ENCODE measurements around the gene CELF2. TPM values are rescaled to one million over a fixed set of nuclear protein-coding genes. Genes with fewer than 3 reads are reported as not detected.

The CELF2 gene
- total RNA-seq, 1 experiment from 2014 or later: 28.7 TPM

DNA sequence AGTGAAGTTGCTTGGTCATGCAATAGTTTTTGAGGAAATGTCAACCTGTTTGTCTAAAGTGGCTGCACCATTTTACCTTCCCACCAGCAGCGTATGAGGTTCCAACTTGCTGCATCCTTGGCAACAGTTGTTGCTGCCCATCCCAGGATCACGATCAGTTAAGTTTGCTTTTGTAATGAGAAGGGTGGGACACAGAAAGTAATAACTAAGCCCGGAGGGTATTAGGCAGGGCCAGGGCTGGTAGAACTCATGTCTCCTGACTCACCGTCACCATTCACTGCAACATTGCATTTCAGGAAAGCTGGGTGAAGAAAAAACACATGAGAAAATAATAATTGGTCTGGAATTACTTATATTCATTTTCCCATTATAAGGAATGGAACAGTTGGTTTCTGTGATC lies 25.4 kb downstream of the CELF2 start:
- H3T11ph ChIP-seq (ENCODE audit: low read length): no peak overlapping the region
- no peak overlapping the region for H3K9ac ChIP-seq (ENCODE audit: extremely low read depth, insufficient read length, low read length)

More for the DNA sequence above, 25.4 kb downstream of the CELF2 start:
- Histone ChIP-seq H2BK12ac (ENCODE audit: insufficient read length, low read depth, low read length) (no peak overlapping the region), H3K18ac (ENCODE audit: insufficient read length, low read depth, low read length) (no peak overlapping the region), H3K4me2 (ENCODE audit: insufficient read depth, insufficient read length, low read length) (no peak overlapping the region), H2BK5ac (ENCODE audit: insufficient read length, low read length) (no peak overlapping the region), H3K79me2 (ENCODE audit: insufficient read depth, low read length) (peaks cover 2% of the 10 kb centered on the region; the same call in 1 of the 2 replicates), H3K23ac (ENCODE audit: insufficient read length, low read depth, low read length) (no peak overlapping the region), H3K9me3 (ENCODE audit: control insufficient read depth, low read depth, low read length) (no peaks in the 10 kb centered on the region), H2AFZ (ENCODE audit: low read length) (no peak overlapping the region), H3K27ac (ENCODE audit: insufficient read length, low read depth, low read length) (no peak overlapping the region), H4K8ac (replicated peaks; ENCODE audit: insufficient read length, low read depth, low read length) (no peak overlapping the region), H2BK20ac (ENCODE audit: low read depth, low read length, poor library complexity, severe bottlenecking) (no peak overlapping the region), H3K4me1 (ENCODE audit: insufficient read depth, low read length) (no peaks in the 10 kb centered on the region), H2BK15ac (ENCODE audit: low read depth, low read length) (no peak overlapping the region), H4K5ac (ENCODE audit: insufficient read length, low read depth, low read length) (no peak overlapping the region), H3K23me2 (ENCODE audit: insufficient read length, low read depth, low read length, poor library complexity, severe bottlenecking) (no peaks in the 10 kb centered on the region), H3K4ac (ENCODE audit: low read depth, low read length) (no peak overlapping the region), H3K79me1 (ENCODE audit: insufficient read depth, low read depth, low read length, poor library complexity, severe bottlenecking) (no peaks in the 10 kb centered on the region), H2BK120ac (ENCODE audit: low read depth, low read length, poor library complexity, severe bottlenecking) (no peak overlapping the region), H3K27me3 (ENCODE audit: insufficient read depth, low read length) (no peaks in the 10 kb centered on the region), H2AK5ac (ENCODE audit: insufficient read length, low read length) (no peak overlapping the region), H3K56ac (ENCODE audit: insufficient read length, low read depth, low read length) (no peak overlapping the region), H3K14ac (ENCODE audit: insufficient read depth, low read length) (no peak overlapping the region), H4K20me1 (ENCODE audit: control insufficient read depth, insufficient read depth, insufficient read length) (no peaks in the 10 kb centered on the region), H4K91ac (ENCODE audit: insufficient read length, low read depth, low read length) (no peak overlapping the region)
- WGBS (ENCODE audit: extremely low coverage, insufficient read length, low lambda C conversion rate): no CpG with 5 or more reads among the region's 4 CpGs
- H3K9me3 Mint-ChIP-seq: no peaks in the 10 kb centered on the region
- peaks cover 26 to 29% of the 10 kb centered on the region in 2 experiments for H3K4me1 Mint-ChIP-seq
- no peaks in the 10 kb centered on the region; a peak in 1 of 7 replicates for H3K36me3 Mint-ChIP-seq (ENCODE audit: insufficient read depth in 1 of 3, low read depth in 3 of 3)
- TF ChIP-seq, protein P1, sequence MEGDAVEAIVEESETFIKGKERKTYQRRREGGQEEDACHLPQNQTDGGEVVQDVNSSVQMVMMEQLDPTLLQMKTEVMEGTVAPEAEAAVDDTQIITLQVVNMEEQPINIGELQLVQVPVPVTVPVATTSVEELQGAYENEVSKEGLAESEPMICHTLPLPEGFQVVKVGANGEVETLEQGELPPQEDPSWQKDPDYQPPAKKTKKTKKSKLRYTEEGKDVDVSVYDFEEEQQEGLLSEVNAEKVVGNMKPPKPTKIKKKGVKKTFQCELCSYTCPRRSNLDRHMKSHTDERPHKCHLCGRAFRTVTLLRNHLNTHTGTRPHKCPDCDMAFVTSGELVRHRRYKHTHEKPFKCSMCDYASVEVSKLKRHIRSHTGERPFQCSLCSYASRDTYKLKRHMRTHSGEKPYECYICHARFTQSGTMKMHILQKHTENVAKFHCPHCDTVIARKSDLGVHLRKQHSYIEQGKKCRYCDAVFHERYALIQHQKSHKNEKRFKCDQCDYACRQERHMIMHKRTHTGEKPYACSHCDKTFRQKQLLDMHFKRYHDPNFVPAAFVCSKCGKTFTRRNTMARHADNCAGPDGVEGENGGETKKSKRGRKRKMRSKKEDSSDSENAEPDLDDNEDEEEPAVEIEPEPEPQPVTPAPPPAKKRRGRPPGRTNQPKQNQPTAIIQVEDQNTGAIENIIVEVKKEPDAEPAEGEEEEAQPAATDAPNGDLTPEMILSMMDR (conservative IDR thresholded peaks at IDR 0.05): no peak
- DNase-seq: no peak
- no peak overlapping the region for H3K4me3 Mint-ChIP-seq
- no peak overlapping the region for H3K27ac Mint-ChIP-seq
- H3K27me3 Mint-ChIP-seq (ENCODE audit: low read depth): no peaks in the 10 kb centered on the region
